ENCODE results near the gene RRAGD.
"Not testable (repeated sequence)": the region's sequence is repeated elsewhere in the genome, so short reads cannot be mapped to it uniquely, and the experiment has no call there.

RRAGD gene

DNA sequence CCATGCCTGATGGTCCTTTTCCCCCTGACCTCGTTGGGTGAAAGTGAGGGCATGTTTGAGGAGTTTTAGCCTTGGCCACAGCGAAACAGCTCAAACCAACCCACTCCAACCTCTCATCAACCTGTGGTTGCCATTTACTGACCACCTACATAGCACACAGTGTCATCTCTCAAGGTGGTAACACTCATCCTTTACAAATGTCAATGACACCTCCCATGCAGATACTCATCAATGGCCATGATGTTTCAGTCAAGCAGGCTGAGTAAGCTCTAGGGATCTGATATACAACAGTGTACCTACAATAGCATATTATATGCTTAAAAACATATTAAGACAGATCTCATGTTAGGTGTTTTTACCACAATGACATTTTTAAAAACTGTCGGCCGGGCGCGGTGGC, 9.3 kb downstream of the RRAGD start:
- H3K4me3 ChIP-seq (ENCODE audit: low read depth, low read length) = no peak overlapping the region
- no peak for TF ChIP-seq MAX (IDR thresholded peaks at IDR 0.05; ENCODE audit: low read depth, low read length)
- TF ChIP-seq POLR2A (IDR thresholded peaks at IDR 0.05; ENCODE audit: extremely low read depth, insufficient read length) = no peak
- TF ChIP-seq MYC (IDR thresholded peaks at IDR 0.05; ENCODE audit: low read depth, low read length) = no peak
- TF ChIP-seq, protein P1, sequence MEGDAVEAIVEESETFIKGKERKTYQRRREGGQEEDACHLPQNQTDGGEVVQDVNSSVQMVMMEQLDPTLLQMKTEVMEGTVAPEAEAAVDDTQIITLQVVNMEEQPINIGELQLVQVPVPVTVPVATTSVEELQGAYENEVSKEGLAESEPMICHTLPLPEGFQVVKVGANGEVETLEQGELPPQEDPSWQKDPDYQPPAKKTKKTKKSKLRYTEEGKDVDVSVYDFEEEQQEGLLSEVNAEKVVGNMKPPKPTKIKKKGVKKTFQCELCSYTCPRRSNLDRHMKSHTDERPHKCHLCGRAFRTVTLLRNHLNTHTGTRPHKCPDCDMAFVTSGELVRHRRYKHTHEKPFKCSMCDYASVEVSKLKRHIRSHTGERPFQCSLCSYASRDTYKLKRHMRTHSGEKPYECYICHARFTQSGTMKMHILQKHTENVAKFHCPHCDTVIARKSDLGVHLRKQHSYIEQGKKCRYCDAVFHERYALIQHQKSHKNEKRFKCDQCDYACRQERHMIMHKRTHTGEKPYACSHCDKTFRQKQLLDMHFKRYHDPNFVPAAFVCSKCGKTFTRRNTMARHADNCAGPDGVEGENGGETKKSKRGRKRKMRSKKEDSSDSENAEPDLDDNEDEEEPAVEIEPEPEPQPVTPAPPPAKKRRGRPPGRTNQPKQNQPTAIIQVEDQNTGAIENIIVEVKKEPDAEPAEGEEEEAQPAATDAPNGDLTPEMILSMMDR (IDR thresholded peaks at IDR 0.05; ENCODE audit: low read depth, low read length) = no peak
- DNase-seq (ENCODE audit: low read depth) = no peak

GRCh38 chr6:89400912-89401399, 11.1 kb downstream of the RRAGD start:
- H3K4me3 ChIP-seq (ENCODE audit: low read depth, low read length) = no peak overlapping the region
- TF ChIP-seq, protein P1 (IDR thresholded peaks at IDR 0.05; ENCODE audit: low read depth, low read length) = no peak
- TF ChIP-seq MYC (IDR thresholded peaks at IDR 0.05; ENCODE audit: low read depth, low read length) (no peak), POLR2A (IDR thresholded peaks at IDR 0.05; ENCODE audit: extremely low read depth, insufficient read length) (no peak), MAX (IDR thresholded peaks at IDR 0.05; ENCODE audit: low read depth, low read length) (no peak)
- DNase-seq (ENCODE audit: low read depth) = no peak

GRCh38 chr6:89400050-89400449, 12.0 kb downstream of the RRAGD start:
- TF ChIP-seq, protein P1 (IDR thresholded peaks at IDR 0.05; ENCODE audit: low read depth, low read length) = no peak
- TF ChIP-seq MYC (IDR thresholded peaks at IDR 0.05; ENCODE audit: low read depth, low read length) = no peak
- TF ChIP-seq POLR2A (IDR thresholded peaks at IDR 0.05; ENCODE audit: extremely low read depth, insufficient read length) = no peak
- no peak for TF ChIP-seq MAX (IDR thresholded peaks at IDR 0.05; ENCODE audit: low read depth, low read length)
- DNase-seq (ENCODE audit: low read depth) = no peak
- no peak overlapping the region for H3K4me3 ChIP-seq (ENCODE audit: low read depth, low read length)

- DNase-seq (ENCODE audit: low read depth) = no peak
- no peak for TF ChIP-seq POLR2A (IDR thresholded peaks at IDR 0.05; ENCODE audit: extremely low read depth, insufficient read length)
- no peak for TF ChIP-seq MYC (IDR thresholded peaks at IDR 0.05; ENCODE audit: low read depth, low read length)
- no peak for TF ChIP-seq MAX (IDR thresholded peaks at IDR 0.05; ENCODE audit: low read depth, low read length)
- TF ChIP-seq, protein P1 (IDR thresholded peaks at IDR 0.05; ENCODE audit: low read depth, low read length) = no peak
- no peak overlapping the region for H3K4me3 ChIP-seq (ENCODE audit: low read depth, low read length)
Observed at GRCh38 chr6:89398762-89399525, 13.1 kb downstream of the RRAGD start.

- DNase-seq (ENCODE audit: low read depth) = peak; percentile 48
- H3K4me3 ChIP-seq (ENCODE audit: low read depth, low read length) = not testable (repeated sequence)
Observed at GRCh38 chr6:89397884-89398283, 14.2 kb downstream of the RRAGD start.

GRCh38 chr6:89393659-89394058, 18.4 kb downstream of the RRAGD start:
- TF ChIP-seq, protein P1 (IDR thresholded peaks at IDR 0.05; ENCODE audit: low read depth, low read length) = no peak
- TF ChIP-seq MYC (IDR thresholded peaks at IDR 0.05; ENCODE audit: low read depth, low read length) = no peak
- TF ChIP-seq MAX (IDR thresholded peaks at IDR 0.05; ENCODE audit: low read depth, low read length) = no peak
- TF ChIP-seq POLR2A (IDR thresholded peaks at IDR 0.05; ENCODE audit: extremely low read depth, insufficient read length) = no peak
- no peak for DNase-seq (ENCODE audit: low read depth)
- no peak overlapping the region for H3K4me3 ChIP-seq (ENCODE audit: low read depth, low read length)

Measured in NB4 (cell line).